ENCODE data around the gene SLC35F3. TPM values are rescaled to one million over a fixed set of nuclear protein-coding genes. Genes with fewer than 3 reads are reported as not detected.

SLC35F3 gene
- total RNA-seq, 1 experiment from 2014 or later: 0.66 TPM

- Mint-ChIP-seq H3K27ac (ENCODE audit: unreplicated experiment) (no peak overlapping the region), H3K36me3 (ENCODE audit: insufficient read depth, unreplicated experiment) (no peaks in the 10 kb centered on the region), H3K27me3 (ENCODE audit: unreplicated experiment) (peaks cover 29% of the 10 kb centered on the region), H3K4me3 (ENCODE audit: low read depth, unreplicated experiment) (no peak overlapping the region), H3K4me1 (ENCODE audit: low read depth, unreplicated experiment) (no peaks in the 10 kb centered on the region), H3K9me3 (ENCODE audit: low read depth, unreplicated experiment) (peaks cover 4% of the 10 kb centered on the region)
- BruUV-seq (replicated peaks): no TSS peak
- no peak for DNase-seq
- CTCF ChIA-PET: no interaction called here
- intact Hi-C loops (cut with micrococcal nuclease; ENCODE audit: unreplicated experiment): no loop called here
- no peak for TF ChIP-seq CTCF (IDR thresholded peaks at IDR 0.05; ENCODE audit: unreplicated experiment)
Measured at GRCh38 chr1:233873666-233874065, 30.8 kb upstream of the SLC35F3 start.

DNA sequence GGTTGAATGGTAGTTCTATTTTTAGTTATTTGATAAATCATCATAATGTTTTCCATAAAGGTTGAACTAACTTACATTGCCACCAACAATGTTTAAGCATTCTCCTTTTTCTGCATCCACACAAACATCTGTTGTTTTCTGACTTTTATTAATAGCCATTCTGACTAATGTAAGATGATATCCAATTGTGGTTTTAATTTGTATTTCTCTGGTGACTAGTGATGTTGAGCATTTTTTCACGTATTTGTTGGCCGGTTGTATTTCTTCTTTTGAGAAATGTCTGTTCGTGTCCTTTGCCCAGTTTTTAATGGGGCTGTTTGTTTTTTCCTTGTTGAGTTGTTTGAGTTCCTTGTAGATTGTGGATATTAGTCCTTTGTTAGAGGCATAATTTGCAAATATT is 24.6 kb upstream of the SLC35F3 start:
- H3K36me3 Mint-ChIP-seq (ENCODE audit: insufficient read depth, unreplicated experiment): no peaks in the 10 kb centered on the region
- TF ChIP-seq CTCF (IDR thresholded peaks at IDR 0.05; ENCODE audit: unreplicated experiment): no peak
- peaks cover 49% of the 10 kb centered on the region for H3K27me3 Mint-ChIP-seq (ENCODE audit: unreplicated experiment)
- H3K4me1 Mint-ChIP-seq (ENCODE audit: low read depth, unreplicated experiment): no peaks in the 10 kb centered on the region
- intact Hi-C loops (cut with micrococcal nuclease; ENCODE audit: unreplicated experiment): no loop called here
- no peak for DNase-seq
- CTCF ChIA-PET: no interaction called here
- no peak overlapping the region for H3K27ac Mint-ChIP-seq (ENCODE audit: unreplicated experiment)
- no TSS peak for BruUV-seq (replicated peaks)
- H3K4me3 Mint-ChIP-seq (ENCODE audit: low read depth, unreplicated experiment): no peak overlapping the region
- H3K9me3 Mint-ChIP-seq (ENCODE audit: low read depth, unreplicated experiment): peaks cover 3% of the 10 kb centered on the region

GRCh38 chr1:233883671-233884070 is 20.8 kb upstream of the SLC35F3 start:
- DNase-seq: no peak
- BruUV-seq (replicated peaks): no TSS peak
- CTCF ChIA-PET: no interaction called here
- no peaks in the 10 kb centered on the region for H3K36me3 Mint-ChIP-seq (ENCODE audit: insufficient read depth, unreplicated experiment)
- no peak overlapping the region for H3K27ac Mint-ChIP-seq (ENCODE audit: unreplicated experiment)
- intact Hi-C loops (cut with micrococcal nuclease; ENCODE audit: unreplicated experiment): no loop called here
- H3K4me3 Mint-ChIP-seq (ENCODE audit: low read depth, unreplicated experiment): no peak overlapping the region
- no peak for TF ChIP-seq CTCF (IDR thresholded peaks at IDR 0.05; ENCODE audit: unreplicated experiment)
- peaks cover 77% of the 10 kb centered on the region for H3K27me3 Mint-ChIP-seq (ENCODE audit: unreplicated experiment)
- no peaks in the 10 kb centered on the region for H3K4me1 Mint-ChIP-seq (ENCODE audit: low read depth, unreplicated experiment)
- peaks cover 3% of the 10 kb centered on the region for H3K9me3 Mint-ChIP-seq (ENCODE audit: low read depth, unreplicated experiment)

GRCh38 chr1:233884461-233885151 is 19.9 kb upstream of the SLC35F3 start:
- CTCF ChIA-PET: no interaction called here
- DNase-seq: no peak
- H3K4me1 Mint-ChIP-seq (ENCODE audit: low read depth, unreplicated experiment): no peaks in the 10 kb centered on the region
- peaks cover 5% of the 10 kb centered on the region for H3K9me3 Mint-ChIP-seq (ENCODE audit: low read depth, unreplicated experiment)
- intact Hi-C loops (cut with micrococcal nuclease; ENCODE audit: unreplicated experiment): no loop called here
- H3K27me3 Mint-ChIP-seq (ENCODE audit: unreplicated experiment): peaks cover 78% of the 10 kb centered on the region
- H3K4me3 Mint-ChIP-seq (ENCODE audit: low read depth, unreplicated experiment): no peak overlapping the region
- H3K36me3 Mint-ChIP-seq (ENCODE audit: insufficient read depth, unreplicated experiment): no peaks in the 10 kb centered on the region
- H3K27ac Mint-ChIP-seq (ENCODE audit: unreplicated experiment): no peak overlapping the region
- TF ChIP-seq CTCF (IDR thresholded peaks at IDR 0.05; ENCODE audit: unreplicated experiment): no peak
- no TSS peak for BruUV-seq (replicated peaks)
